ENCODE measurements around the gene RNF207.

The RNF207 gene, protein sequence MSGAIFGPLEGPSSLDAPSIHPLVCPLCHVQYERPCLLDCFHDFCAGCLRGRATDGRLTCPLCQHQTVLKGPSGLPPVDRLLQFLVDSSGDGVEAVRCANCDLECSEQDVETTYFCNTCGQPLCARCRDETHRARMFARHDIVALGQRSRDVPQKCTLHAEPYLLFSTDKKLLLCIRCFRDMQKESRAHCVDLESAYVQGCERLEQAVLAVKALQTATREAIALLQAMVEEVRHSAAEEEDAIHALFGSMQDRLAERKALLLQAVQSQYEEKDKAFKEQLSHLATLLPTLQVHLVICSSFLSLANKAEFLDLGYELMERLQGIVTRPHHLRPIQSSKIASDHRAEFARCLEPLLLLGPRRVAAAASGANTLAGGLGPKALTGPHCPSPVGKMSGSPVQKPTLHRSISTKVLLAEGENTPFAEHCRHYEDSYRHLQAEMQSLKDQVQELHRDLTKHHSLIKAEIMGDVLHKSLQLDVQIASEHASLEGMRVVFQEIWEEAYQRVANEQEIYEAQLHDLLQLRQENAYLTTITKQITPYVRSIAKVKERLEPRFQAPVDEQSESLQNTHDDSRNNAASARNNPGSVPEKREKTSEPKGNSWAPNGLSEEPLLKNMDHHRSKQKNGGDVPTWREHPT

DNA sequence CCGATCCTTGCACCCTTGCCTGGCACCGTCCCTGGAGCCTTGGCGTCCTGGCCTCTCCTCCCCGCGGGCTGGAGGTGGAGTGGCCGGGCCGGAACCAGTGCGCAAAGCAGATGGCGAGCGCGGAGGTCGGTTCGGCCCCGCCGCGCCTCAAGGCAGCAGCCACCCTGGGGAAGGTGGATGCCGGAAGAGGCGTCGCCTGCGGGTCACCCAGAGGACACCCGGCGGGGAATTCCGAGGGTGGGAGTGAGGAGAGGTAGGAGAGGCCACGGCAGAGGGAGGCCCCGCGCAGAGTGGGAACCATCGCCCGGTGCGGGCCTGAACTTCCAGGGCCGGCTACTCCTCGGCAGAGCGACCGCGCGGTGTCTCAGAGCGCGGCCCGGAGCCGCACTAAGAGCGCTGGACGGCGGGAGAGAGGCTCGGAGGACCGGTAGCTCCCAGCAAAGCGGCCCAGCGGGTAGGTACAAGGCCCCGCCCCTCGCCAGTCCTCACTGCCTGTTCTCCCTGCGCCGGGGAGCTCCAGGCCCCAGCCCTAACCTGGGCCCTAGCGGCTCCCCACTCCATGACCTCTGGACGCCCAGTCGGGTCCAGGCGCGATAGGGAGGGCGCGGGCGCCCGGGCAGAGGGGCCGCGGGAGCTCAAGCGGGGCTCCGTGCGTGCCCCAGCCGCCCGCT is at the start of gene RNF207:
RNF207 (plus strand) TSS at position 271 of the 671 bp plus-strand sequence. CDS start 417 bp downstream, outside the sequence.
- DNase-seq (ENCODE audit: low spot score): peak; percentile 84

GRCh38 chr1:6157132-6157527 is 48.8 kb upstream of the RNF207 start:
- no peak for DNase-seq (ENCODE audit: low spot score)

DNA sequence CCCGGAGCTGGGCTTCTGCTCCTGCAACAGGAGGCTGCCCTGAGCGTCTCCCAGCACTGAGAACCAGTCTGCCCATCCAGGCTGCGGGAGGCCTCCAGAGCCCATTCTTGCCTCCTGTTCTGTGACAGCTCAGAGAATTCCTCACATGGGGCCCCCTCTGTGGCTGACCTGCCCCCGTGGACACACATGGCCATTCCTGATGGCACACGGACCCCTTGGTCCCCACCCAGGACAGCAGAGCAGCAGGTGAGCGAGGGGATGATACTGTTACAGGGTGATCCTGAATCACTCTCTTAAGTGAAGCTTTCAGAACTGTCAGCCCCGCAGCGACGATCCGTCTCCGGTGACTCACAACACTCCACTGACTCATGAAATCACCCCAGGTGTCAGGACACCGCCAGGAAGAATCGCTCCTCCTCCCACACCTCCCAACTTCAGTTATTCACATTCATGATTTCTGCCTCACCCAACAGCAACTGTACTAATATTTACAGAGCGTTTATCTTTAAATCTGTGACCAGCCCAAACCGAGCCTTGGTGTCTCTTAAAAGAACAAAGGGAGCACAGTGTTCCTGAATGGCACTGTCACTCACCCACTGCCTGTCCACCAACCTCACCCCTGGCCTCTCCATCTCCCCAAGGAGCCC is 48.3 kb upstream of the RNF207 start:
- peak; percentile 93 for DNase-seq (ENCODE audit: low spot score)

- DNase-seq (ENCODE audit: low spot score): no peak
Observed at GRCh38 chr1:6158181-6158580, 47.7 kb upstream of the RNF207 start.

DNA sequence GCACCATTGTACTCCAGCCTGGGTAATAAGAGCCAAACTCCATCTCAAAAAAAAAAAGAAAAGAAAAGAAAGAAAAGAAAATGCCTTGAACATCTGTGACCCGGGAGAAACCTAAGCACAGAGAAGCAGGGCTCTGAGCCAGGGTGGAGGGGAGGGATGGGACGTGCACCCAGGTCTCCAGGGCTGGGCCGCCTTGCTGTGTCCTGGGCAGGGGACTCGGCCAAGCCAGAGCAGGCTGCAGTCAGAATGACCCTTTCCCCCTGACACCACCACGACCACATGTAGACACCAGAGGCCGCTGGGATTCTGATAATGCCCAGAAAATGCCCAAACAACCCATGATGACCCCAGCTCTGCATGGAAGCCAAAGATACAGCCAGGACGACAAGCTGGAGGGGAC is 43.6 kb upstream of the RNF207 start:
- DNase-seq (ENCODE audit: low spot score): no peak

- no peak for DNase-seq (ENCODE audit: low spot score)
Observed at GRCh38 chr1:6162773-6163172, 43.1 kb upstream of the RNF207 start.

DNA sequence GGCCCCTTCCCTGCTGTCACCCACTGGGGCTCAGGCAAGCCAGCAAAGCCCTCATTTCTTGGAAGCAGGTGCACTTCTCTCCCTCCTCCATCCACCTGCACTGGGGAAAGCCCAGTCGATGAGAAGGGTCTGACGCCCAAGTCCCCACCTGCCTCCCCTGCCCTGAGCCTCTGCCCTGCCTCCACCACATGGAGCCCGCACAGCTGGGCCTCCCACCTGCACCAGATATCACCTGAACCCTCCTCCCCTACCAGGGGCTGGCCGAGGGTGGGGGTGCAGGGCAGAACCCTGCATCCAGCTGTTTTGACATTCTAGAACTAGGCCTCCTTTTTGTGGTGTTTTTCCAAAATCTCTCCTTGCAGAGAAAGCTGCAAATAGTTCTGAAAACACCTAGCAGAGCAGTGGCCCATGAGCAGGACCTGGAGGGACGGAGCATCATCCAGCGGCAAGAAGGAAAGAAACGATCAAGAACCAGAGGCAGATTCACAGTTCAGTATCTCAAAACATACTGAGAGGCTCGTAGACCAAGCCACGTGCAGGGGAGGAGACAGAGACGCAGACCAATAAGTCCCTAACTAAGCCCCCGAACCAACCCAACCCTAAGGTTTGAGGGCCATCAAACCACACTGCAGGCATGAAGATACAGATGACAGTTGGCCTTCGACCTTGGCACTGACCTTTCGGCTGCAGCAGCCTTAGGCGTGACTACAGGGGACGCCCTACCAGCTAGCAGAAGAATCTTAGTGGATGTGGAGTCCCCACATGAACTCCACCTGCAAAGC is 42.5 kb upstream of the RNF207 start:
- DNase-seq (ENCODE audit: low spot score): no peak

DNA sequence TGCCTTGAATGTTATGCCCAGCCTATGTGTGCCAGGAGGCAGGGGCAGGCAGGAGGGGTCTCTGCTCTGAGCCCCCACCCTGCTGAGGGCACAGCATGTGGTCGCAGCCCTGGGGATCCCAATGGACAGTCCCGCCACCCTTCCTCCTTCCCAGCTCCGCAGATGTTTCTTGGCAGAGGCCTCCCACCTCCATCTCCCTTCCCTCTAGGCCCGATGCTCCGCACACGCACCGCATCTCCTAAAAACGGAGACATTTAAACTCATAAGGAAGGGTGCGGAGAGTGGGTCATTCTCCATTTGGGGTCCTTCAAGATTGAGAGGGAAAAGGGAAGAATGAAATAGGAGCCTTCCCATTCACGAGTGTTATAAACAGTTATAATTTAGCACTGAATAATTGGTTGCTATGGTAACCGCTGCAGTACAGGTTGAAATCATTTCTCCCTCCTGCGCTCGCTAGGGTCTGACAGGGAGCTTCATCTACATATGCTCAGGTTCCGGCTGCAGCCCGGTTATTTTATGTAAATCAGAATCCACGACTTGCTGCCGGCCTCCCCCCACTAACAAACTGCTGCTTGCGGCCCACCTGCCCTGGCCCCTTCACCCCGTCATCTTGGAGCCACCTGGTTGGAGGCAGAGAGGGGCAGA is 41.8 kb upstream of the RNF207 start:
- no peak for DNase-seq (ENCODE audit: low spot score)

- no peak for DNase-seq (ENCODE audit: low spot score)
Observed at GRCh38 chr1:6165027-6165426, 40.9 kb upstream of the RNF207 start.

DNA sequence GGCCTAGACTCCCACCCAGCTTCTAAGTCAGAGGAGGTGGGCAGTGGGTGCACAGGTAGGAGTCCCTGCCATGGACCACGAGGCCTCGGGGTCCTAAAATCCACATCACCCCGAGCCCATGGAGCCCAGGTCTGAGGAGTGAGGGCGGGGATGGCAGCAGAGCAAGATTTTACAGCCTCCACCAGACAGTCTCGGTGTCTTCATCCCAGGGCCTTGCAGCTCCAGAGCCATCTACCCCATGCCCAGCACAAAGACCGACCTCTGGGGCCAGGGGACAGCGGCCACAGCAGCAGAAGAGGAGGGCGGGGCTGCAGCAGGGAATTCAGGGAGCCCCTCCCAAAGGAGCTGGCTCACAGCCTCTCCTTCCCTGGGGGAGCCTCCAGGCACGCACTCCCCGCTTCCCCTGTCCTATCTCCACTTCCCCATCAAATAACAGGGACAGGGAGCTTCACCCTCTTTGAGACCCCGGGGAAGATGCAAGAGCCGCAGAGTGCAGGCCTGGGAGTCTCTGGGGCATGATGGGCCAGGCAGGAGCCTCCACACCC is 40.4 kb upstream of the RNF207 start:
- DNase-seq (ENCODE audit: low spot score): no peak

DNA sequence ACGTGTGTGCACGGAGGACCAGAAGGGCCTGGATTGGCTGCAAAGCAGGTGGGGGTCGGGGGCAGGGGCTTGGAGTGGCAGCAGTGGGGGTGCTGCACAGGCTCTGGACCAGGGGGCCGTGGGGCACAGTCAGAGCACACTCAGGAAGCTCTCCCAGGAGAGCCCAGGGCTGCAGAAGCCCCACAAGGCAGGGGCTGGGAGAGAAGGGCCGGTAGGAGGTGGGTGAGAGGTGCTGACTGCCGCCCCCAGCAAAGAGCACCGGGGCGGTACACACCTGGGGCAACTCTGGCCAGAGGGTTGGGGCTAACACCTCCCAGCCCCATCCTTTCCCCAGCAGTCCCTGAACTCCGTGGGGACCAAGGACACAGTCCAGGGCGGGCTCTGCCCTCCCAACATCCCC is 39.7 kb upstream of the RNF207 start:
- DNase-seq (ENCODE audit: low spot score): no peak

DNA sequence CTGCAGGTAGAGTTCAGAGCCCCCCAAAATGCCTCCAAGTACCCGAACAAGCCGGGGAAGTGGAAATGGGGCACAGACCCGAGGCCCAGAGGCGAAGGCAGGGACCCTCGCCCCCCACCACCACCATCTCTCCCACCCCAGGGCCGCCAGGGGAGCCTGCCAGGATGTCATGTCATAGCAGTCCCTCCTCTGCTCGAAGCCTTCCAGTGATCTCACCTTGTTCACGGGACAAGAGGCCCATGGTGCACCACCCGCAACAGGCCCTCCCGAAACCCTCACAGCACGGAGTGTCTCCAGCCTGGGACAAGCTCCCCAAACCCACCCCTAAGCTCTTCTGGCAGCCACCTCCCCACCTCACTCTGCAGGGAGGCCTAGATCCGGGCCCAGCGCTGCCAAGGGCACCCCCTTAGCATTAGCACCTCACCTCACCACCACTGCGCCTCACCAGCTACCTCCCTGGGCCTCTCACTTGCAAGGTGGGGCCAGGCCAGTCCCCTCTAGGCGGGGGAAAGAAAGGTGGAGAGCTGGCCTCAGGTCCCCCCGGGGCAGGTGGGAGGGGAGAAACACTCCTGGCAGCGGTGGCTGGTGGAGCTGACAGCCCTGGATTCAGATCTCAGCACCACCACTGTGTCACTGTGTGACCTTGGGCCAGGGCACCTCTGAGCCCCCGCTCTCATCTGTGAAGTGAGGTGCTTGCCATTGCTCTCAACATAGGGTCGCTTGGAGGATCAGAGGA is 39.1 kb upstream of the RNF207 start:
- DNase-seq (ENCODE audit: low spot score): no peak

DNA sequence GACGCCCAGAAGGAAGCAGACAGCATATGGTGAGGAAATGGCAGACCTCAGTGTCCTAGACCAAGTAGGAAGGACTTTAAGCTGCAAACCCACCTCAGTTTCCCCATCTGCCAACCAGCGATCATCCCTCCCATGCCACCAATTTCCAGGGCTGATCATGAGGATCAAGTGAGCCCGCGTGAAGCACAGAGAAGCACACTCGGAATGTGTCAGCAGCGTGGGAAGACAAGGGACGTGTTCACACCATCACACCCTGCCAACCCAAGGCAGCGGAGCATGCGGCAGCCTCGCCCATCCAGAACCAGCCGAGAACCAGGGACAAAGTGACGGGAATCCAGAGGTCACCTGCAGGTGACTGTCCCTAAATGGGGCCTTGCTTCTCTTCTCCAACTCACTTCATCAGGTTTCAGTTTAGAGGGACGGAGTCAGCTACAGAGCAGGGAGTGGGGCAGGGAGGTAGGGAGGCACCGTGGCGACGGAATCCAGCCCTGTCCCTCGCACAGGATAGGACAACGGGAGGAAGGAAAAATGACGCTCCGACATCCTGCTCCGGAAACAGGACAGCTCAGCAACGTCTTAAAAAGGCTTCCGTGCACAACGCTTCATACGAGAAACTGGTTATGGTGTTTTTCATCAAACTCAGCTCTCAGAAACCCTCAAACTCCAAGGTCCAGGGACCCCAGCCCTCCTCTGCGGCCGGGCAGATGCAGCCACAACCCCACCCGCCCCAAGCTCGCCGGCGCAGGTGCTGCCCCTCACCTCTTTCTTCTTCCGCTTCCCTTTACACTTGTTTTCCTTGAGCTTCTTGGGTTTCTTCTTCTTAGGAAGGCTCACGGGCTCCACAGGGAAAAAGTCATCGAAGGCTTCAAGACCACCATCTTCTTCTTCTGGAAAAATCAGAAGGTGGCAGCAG is 38.3 kb upstream of the RNF207 start:
- DNase-seq (ENCODE audit: low spot score): no peak

- DNase-seq (ENCODE audit: low spot score): no peak
Observed at GRCh38 chr1:6168947-6169586, 36.9 kb upstream of the RNF207 start.

GRCh38 chr1:6170116-6170741 is 35.7 kb upstream of the RNF207 start:
- DNase-seq (ENCODE audit: low spot score): no peak

DNA sequence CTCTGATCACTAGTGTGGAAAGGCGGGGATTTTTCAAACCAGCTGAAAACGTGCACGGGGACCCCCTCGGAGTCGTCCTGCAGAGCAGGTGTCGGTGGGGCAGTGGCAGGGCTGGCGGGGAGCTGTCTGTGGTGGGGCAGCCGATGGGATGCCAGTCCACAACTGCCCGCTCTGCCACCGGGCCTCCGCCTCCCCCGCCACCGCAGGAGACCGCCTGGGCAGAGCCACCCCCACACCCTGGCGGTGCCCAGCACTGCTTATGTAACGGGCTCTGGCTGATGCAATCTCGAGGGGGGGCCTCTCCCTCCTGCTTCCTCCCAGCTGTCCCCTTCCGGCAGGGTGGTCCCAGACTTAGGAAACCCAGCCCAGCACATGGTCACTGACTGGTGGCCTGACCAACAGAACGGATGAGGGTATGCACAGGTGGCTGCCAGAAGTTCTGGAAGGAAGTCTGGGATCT is 35.1 kb upstream of the RNF207 start:
- DNase-seq (ENCODE audit: low spot score): no peak

DNA sequence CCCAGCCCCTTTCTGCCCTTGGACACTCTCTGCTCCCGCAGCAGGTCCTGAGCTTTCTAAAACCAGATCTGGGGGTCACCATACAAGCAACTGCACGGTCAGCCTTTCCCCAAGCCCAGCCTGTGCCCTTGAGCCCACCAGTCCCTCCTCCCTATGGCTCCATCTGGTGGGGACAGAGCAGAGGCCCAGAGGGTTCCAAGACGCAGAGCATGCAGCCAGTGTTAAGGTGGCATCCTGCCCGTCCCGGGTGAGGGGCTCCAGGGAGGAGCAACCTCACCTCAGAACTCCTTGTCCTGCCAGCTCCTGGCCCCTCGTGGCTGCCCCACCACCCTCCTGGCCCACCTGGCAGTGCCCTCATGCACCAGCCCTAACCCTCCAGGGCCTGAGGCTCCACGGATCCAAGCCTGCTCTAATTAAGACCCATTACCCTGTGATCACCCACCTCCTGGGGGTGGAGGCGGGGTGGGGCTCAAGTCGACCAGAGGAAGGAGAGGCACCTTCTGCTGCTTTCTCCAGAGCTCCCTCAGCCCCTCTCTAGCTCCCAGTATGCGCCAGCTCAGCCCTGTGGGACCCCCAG is 34.3 kb upstream of the RNF207 start:
- DNase-seq (ENCODE audit: low spot score): peak; percentile 36

GRCh38 chr1:6172549-6172948 is 33.4 kb upstream of the RNF207 start:
- DNase-seq (ENCODE audit: low spot score): no peak

Data from SW480 (cell line).